PC-3 (cell line): ENCODE measurements around the gene EXOC2.

Experiments used
- EZH2phosphoT487 ChIP-seq: fragments of 300-600 bp; sonication (generic); IDR thresholded peaks from 2 replicates; pipeline ENCODE4 v1.6.1; 2018; ENCODE audit warnings: mild to moderate bottlenecking, antibody characterized with exemption, low read length, borderline replicate concordance
- TF ChIP-seq, protein P1 (sequence below): fragments of 300-600 bp; sonication (generic); conservative IDR thresholded peaks from 2 replicates; pipeline ENCODE4 v1.5.1; 2017; ENCODE audit warnings: antibody characterized with exemption, low read depth, mild to moderate bottlenecking, low read length

DNA sequence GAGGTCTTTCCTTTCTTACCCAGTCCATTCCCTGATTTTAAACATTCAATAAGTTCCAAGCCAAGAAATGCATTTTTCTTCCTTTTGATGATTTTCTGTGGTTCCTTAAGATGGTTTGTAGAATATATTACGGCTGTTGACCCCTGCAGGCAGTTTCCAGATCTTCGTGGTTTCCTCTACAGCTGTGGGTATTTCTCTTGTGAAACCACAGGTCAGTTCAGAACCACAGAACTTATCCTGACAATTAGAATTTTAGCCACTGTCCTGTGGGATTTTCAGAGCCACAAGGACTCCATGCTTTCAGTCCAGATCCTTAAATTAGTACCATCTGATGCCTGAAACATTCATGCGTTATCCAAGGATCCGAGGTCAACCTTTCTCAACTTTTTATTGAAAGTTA, 29.7 kb upstream of the EXOC2 start:
- TF ChIP-seq, protein P1, sequence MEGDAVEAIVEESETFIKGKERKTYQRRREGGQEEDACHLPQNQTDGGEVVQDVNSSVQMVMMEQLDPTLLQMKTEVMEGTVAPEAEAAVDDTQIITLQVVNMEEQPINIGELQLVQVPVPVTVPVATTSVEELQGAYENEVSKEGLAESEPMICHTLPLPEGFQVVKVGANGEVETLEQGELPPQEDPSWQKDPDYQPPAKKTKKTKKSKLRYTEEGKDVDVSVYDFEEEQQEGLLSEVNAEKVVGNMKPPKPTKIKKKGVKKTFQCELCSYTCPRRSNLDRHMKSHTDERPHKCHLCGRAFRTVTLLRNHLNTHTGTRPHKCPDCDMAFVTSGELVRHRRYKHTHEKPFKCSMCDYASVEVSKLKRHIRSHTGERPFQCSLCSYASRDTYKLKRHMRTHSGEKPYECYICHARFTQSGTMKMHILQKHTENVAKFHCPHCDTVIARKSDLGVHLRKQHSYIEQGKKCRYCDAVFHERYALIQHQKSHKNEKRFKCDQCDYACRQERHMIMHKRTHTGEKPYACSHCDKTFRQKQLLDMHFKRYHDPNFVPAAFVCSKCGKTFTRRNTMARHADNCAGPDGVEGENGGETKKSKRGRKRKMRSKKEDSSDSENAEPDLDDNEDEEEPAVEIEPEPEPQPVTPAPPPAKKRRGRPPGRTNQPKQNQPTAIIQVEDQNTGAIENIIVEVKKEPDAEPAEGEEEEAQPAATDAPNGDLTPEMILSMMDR, result no peak
- no peak for TF ChIP-seq EZH2phosphoT487
